Measurements from ENCODE around the gene SPATA13.

DNA sequence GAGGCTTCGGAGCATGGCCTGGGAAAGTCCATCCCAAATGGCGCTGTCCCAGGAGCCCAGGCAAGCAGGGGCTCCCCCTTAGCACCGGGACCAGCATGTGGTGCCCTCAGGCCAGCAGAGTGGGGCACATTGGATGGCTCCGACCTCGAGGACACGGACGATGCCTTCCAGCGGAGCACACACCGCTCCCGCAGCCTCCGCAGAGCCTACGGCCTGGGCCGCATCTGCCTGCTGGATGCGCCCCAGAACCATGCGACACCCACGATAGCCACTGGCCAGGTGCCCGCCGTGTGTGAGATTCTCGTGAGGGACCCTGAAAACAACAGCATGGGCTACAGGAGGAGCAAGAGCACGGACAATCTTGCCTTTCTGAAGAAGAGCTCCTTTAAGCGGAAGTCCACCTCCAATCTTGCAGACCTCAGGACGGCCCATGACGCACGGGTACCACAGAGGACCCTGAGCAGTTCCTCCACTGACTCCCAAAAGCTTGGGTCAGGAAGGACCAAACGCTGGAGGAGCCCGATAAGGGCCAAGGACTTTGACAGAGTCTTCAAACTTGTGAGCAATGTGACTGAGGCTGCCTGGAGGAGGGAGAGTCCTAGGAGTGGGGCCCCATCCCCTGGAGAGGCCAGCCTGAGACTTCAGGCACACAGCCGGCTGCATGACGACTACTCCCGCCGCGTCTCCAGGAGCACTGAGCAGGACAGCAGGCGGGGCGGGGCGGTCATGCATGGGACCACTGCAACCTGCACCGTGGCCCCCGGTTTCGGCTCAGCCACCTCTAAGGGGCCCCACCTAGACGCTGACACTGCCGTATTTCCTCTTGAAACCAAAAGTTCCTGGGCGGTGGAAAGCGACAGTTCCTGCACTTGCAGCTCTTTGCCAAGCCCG, 63.1 kb downstream of the SPATA13 start:
- TF ChIP-seq CTCF (conservative IDR thresholded peaks at IDR 0.05), result no peak
- TF ChIP-seq EZH2 (IDR thresholded peaks at IDR 0.05; ENCODE audit: low read depth), result no peak

Measured in PC-9 (cell line).